ENCODE results near the gene NAGA.
"Not testable (repeated sequence)": the region's sequence is repeated elsewhere in the genome, so short reads cannot be mapped to it uniquely, and the experiment has no call there.

NAGA gene

DNA sequence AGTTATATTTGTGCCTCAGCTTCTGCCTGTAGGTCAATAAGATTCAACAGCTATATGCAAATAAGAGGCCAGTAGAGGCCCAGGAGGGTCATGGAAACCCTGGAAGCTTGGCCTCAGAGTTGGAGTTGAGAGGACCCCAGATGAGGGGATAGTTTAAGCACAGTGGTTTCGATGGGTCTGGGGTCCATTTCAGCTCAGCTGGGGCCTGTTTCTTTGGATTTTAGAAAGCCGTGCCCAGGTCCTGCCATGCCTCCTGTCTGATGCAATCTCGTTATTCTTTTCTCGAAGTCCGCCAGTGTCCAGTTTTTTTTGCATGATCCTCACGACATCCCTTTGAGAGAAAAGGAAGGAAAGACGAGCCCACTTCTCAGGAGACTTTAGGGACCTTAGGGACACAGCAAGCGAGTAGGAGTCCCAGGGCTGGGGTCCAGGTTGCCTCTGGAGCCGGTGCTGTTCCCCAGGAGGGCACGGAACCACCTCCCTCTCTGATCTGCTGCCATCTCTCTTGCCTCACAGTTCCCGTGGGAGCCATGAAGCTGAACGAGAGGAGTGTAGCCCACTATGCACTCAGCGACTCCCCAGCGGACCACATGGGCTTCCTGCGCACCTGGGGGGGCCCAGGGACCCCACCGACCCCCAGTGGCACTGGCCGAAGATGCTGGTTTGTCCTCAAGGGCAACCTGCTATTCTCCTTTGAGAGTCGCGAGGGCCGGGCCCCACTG is 6.3 kb upstream of the NAGA start:
- CTCF ChIA-PET: interaction anchor here (1.2 to 2.2 kb wide), 4 partner anchors 13 to 111 kb away, joined by 3 to 5 read pairs (median 4); partner anchors contain the start of gene NDUFA6
- POLR2A ChIA-PET: interaction anchor here (1.0 kb wide), 1 partner anchor 13 kb away, joined by 3 read pairs; the partner anchor contains the start of gene NDUFA6
- 96% methylated on average over 20 of the region's 20 CpGs for WGBS (ENCODE audit: insufficient coverage)
- no peaks in the 10 kb centered on the region for H3K27me3 ChIP-seq (replicated peaks in 2 of 5; ENCODE audit: control insufficient read depth in 4 of 5, insufficient read depth in 5 of 5, low read length in 4 of 5)
- peaks cover 0 to 3% (median 0%) of the 10 kb centered on the region in 5 experiments for H3K9me3 ChIP-seq (ENCODE audit: control extremely low read depth in 1 of 5, control insufficient read depth in 4 of 5, insufficient read depth in 2 of 5, low read depth in 1 of 5, low read length in 4 of 5)
- H3K4me1 ChIP-seq (ENCODE audit: control extremely low read depth in 1 of 4, control insufficient read depth in 4 of 4, insufficient read depth in 4 of 4, low read length in 3 of 4): peaks cover 5 to 36% (median 20%) of the 10 kb centered on the region in 4 experiments
- H3K36me3 ChIP-seq (ENCODE audit: control insufficient read depth in 4 of 4, insufficient read depth in 4 of 4, low read length in 3 of 4): peaks cover 0 to 16% (median 8%) of the 10 kb centered on the region in 4 experiments
- no peak overlapping the region for H3K27ac ChIP-seq (ENCODE audit: insufficient read depth in 1 of 2, low read depth in 1 of 2, low read length in 2 of 2, poor library complexity in 1 of 2, severe bottlenecking in 2 of 2)
- H3K4me3 ChIP-seq (ENCODE audit: control insufficient read depth in 1 of 7, extremely low read depth in 1 of 7, insufficient read depth in 4 of 7, low read depth in 2 of 7, low read length in 6 of 7): no peak overlapping the region
- DNase-seq: no peak

DNA sequence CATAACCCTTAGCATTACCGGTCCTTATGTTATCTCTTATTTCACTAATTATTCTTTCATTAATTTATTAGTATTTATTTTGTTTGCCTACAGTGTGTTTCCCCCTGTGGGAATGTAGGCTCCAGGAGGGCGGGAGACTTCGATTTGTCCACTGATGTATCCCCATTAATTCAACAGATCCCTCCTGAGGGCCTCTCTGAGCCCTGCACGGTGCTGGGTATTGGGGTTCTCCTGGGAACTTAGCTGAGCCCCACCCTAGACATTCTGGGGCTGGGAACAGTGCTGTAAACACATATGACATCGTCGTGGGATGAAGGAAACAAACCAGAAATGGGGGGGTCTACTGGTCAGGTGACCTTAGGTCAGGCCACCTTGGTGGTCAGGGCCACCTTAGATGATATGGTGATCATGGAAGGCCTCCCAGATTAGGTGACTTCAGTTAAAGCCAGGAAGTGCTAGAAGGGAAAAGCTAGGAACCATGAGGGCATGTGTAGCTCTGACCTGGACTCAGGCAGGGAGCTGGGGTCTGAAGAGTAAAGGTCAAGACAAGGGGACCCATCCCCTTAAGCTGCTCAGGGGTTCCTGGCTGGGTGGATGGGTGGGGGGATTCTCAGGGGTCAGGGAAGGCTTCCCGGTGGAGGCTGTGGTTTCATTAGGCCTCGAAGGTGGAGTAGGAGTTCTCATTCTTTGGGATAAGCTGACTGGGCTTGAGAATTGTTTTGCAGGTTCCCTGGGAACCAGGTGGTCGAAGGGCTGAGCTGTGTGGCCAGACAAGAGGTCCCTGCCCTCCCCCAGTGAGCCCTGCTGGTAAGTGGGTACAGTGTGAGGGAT is 4.4 kb upstream of the NAGA start:
- peaks cover 0 to 13% (median 6%) of the 10 kb centered on the region in 4 experiments for H3K36me3 ChIP-seq (ENCODE audit: control insufficient read depth in 4 of 4, insufficient read depth in 4 of 4, low read length in 3 of 4)
- H3K9me3 ChIP-seq (ENCODE audit: control extremely low read depth in 1 of 5, control insufficient read depth in 4 of 5, insufficient read depth in 2 of 5, low read depth in 1 of 5, low read length in 4 of 5): peaks cover 0 to 3% (median 0%) of the 10 kb centered on the region in 5 experiments
- H3K4me1 ChIP-seq (ENCODE audit: control extremely low read depth in 1 of 4, control insufficient read depth in 4 of 4, insufficient read depth in 4 of 4, low read length in 3 of 4): peaks cover 0 to 42% (median 29%) of the 10 kb centered on the region in 4 experiments
- H3K4me3 ChIP-seq (ENCODE audit: control insufficient read depth in 1 of 7, extremely low read depth in 1 of 7, insufficient read depth in 4 of 7, low read depth in 2 of 7, low read length in 6 of 7): peak overlapping the region in 4 of 7 experiments; percentile 65 to 85 (median 76)
- ChIA-PET CTCF (interaction anchor here (0.6 to 2.4 kb wide), 7 partner anchors 12 to 109 kb away, joined by 3 to 9 read pairs (median 4); partner anchors contain the start of gene SEPTIN3), POLR2A (no interaction called here)
- DNase-seq: no peak
- H3K27me3 ChIP-seq (replicated peaks in 2 of 5; ENCODE audit: control insufficient read depth in 4 of 5, insufficient read depth in 5 of 5, low read length in 4 of 5): no peaks in the 10 kb centered on the region
- H3K27ac ChIP-seq (ENCODE audit: insufficient read depth in 1 of 2, low read depth in 1 of 2, low read length in 2 of 2, poor library complexity in 1 of 2, severe bottlenecking in 2 of 2): peak overlapping the region in 1 of 2 experiments; percentile 54
- WGBS (ENCODE audit: insufficient coverage): 88% methylated on average over 5 of the region's 9 CpGs

DNA sequence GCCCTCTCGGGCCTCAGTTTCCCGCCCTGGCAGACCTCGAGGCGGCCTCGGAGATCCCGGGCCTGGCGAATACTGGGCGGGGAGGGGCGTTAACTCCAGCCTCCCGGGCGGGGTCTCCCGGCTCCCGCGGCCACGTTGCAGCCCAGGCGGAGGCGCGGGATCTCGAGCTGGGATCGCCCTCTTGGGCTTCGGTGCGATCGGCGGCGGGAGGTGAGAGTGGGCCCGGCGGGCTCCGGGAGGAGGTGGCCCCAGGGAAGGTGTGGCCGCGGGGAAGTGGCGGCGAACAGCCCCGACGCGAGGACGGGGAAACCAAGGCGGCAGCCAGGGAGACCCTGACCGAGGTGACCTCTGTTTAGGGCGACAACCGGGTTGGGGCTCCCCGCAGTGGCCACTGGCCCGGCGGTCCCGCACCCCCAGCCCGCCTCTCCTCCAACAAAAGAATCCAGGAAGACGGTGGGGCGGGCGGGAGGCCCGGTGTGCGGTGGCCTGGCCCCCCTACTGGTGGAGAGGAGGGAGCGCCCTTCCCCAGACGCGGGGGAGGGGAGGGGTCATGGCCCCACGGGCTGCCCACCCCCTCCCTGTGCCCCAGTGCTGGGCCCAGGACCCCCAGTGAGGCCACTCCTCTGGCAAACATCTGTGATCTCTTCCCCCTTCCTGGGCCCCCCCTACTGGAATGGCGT is 3.7 kb upstream of the NAGA start, which contains the start of gene PHETA2:
Gene PHETA2, plus strand, starts transcription at position 117 of the 680 bp plus-strand sequence. CDS start 3,046 bp downstream, outside the sequence.
- WGBS (ENCODE audit: insufficient coverage): under 1% methylated on average over 38 of the region's 55 CpGs
- Histone ChIP-seq H3K36me3 (ENCODE audit: control insufficient read depth in 4 of 4, insufficient read depth in 4 of 4, low read length in 3 of 4) (peaks cover 0 to 13% (median 6%) of the 10 kb centered on the region in 4 experiments), H3K9me3 (ENCODE audit: control extremely low read depth in 1 of 5, control insufficient read depth in 4 of 5, insufficient read depth in 2 of 5, low read depth in 1 of 5, low read length in 4 of 5) (peaks cover 0 to 3% (median 0%) of the 10 kb centered on the region in 5 experiments), H3K27ac (ENCODE audit: insufficient read depth in 1 of 2, low read depth in 1 of 2, low read length in 2 of 2, poor library complexity in 1 of 2, severe bottlenecking in 2 of 2) (peak within 1 kb of the TSS in 1 of 2 experiments; percentile 54), H3K27me3 (replicated peaks in 2 of 5; ENCODE audit: control insufficient read depth in 4 of 5, insufficient read depth in 5 of 5, low read length in 4 of 5) (no peaks in the 10 kb centered on the region), H3K4me3 (ENCODE audit: control insufficient read depth in 1 of 7, extremely low read depth in 1 of 7, insufficient read depth in 4 of 7, low read depth in 2 of 7, low read length in 6 of 7) (peak within 1 kb of the TSS in 6 of 7 experiments; percentile 44 to 85 (median 74)), H3K4me1 (ENCODE audit: control extremely low read depth in 1 of 4, control insufficient read depth in 4 of 4, insufficient read depth in 4 of 4, low read length in 3 of 4) (peaks cover 5 to 48% (median 36%) of the 10 kb centered on the region in 4 experiments)
- CTCF ChIA-PET: interaction anchor here (2.4 kb wide), 1 partner anchor 106 kb away, joined by 9 read pairs; the partner anchor contains the start of gene SEPTIN3
- DNase-seq: peak; percentile 54 to 72 (median 67)
- POLR2A ChIA-PET: no interaction called here

DNA sequence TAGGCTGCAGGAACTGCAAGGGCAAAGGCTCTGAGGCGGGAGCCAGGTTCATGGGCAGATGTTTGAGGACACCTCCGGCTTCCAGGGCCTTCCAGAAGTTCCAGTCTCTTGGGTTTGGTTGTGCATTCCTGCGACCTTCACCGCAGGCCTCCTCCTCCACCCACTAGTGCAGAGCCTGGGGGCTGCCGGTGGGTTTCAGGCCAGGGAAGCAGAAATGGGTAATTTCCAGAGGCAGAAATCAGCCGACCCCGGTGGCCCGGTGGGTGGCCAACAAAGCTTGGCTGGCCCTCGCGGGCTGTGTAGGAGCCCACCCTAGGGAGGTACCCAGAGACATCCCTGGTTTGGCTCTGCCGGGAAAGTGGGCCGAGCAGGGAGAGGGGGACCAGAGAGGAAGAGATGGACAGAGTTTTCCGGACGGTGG is 3.0 kb upstream of the NAGA start:
- POLR2A ChIA-PET: no interaction called here
- CTCF ChIA-PET: interaction anchor here (2.4 kb wide), 1 partner anchor 106 kb away, joined by 9 read pairs; the partner anchor contains the start of gene SEPTIN3
- WGBS (ENCODE audit: insufficient coverage): 85% methylated on average over 13 of the region's 14 CpGs
- DNase-seq: no peak
- Histone ChIP-seq H3K9me3 (ENCODE audit: control extremely low read depth in 1 of 5, control insufficient read depth in 4 of 5, insufficient read depth in 2 of 5, low read depth in 1 of 5, low read length in 4 of 5) (peaks cover 0 to 3% (median 0%) of the 10 kb centered on the region in 5 experiments), H3K36me3 (ENCODE audit: control insufficient read depth in 4 of 4, insufficient read depth in 4 of 4, low read length in 3 of 4) (peaks cover 0 to 13% (median 7%) of the 10 kb centered on the region in 4 experiments), H3K27me3 (replicated peaks in 2 of 5; ENCODE audit: control insufficient read depth in 4 of 5, insufficient read depth in 5 of 5, low read length in 4 of 5) (no peaks in the 10 kb centered on the region), H3K4me3 (ENCODE audit: control insufficient read depth in 1 of 7, extremely low read depth in 1 of 7, insufficient read depth in 4 of 7, low read depth in 2 of 7, low read length in 6 of 7) (peak overlapping the region in 6 of 7 experiments; percentile 44 to 85 (median 74)), H3K27ac (ENCODE audit: insufficient read depth in 1 of 2, low read depth in 1 of 2, low read length in 2 of 2, poor library complexity in 1 of 2, severe bottlenecking in 2 of 2) (no peak overlapping the region), H3K4me1 (ENCODE audit: control extremely low read depth in 1 of 4, control insufficient read depth in 4 of 4, insufficient read depth in 4 of 4, low read length in 3 of 4) (peaks cover 5 to 41% (median 30%) of the 10 kb centered on the region in 4 experiments)

DNA sequence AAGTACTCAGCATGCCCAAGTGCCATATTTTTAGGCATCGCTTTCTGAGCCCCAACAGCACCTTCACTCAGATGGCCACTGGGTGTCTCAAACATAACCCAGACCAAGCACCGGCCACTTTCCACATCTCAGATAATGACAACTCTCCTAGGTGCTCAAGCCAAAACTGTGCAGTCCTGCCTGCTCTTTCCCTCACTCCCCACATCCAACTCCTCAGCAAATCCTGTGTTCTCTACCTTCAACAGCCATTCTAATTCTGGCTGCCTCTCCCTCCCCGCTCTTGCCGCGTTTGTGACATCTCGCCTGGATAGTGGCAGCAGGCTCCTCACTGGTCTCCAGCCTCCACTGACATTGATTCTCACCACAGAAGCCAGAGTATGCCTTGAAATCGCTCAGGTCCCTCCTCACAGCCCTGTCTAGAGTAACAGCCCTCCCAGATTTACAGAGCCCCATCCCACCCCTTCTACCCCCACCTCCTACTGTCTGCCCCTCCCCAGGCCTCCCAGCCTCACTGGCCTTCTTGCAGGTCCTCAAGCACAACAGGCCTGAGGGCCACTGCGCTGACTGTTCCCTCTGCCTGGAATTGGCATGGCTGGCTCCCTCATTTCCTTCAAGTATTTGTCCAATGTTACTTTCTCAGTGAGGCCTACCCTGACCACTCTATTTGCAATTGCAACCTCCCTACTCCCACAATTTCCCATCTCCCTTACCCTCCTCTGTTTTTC is 2.2 kb upstream of the NAGA start:
- Histone ChIP-seq H3K9me3 (ENCODE audit: control extremely low read depth in 1 of 5, control insufficient read depth in 4 of 5, insufficient read depth in 2 of 5, low read depth in 1 of 5, low read length in 4 of 5) (peaks cover 0 to 3% (median 0%) of the 10 kb centered on the region in 5 experiments), H3K27ac (ENCODE audit: insufficient read depth in 1 of 2, low read depth in 1 of 2, low read length in 2 of 2, poor library complexity in 1 of 2, severe bottlenecking in 2 of 2) (no peak overlapping the region), H3K4me3 (ENCODE audit: control insufficient read depth in 1 of 7, extremely low read depth in 1 of 7, insufficient read depth in 4 of 7, low read depth in 2 of 7, low read length in 6 of 7) (no peak overlapping the region), H3K36me3 (ENCODE audit: control insufficient read depth in 4 of 4, insufficient read depth in 4 of 4, low read length in 3 of 4) (peaks cover 1 to 15% (median 10%) of the 10 kb centered on the region in 4 experiments), H3K4me1 (ENCODE audit: control extremely low read depth in 1 of 4, control insufficient read depth in 4 of 4, insufficient read depth in 4 of 4, low read length in 3 of 4) (peaks cover 5 to 40% (median 30%) of the 10 kb centered on the region in 4 experiments), H3K27me3 (replicated peaks in 2 of 5; ENCODE audit: control insufficient read depth in 4 of 5, insufficient read depth in 5 of 5, low read length in 4 of 5) (no peaks in the 10 kb centered on the region)
- POLR2A ChIA-PET: interaction anchor here (0.6 kb wide), 1 partner anchor 40 kb away, joined by 3 read pairs; no protein-coding TSS in a partner anchor
- 82% methylated on average over 7 of the region's 8 CpGs for WGBS (ENCODE audit: insufficient coverage)
- CTCF ChIA-PET: no interaction called here
- no peak for DNase-seq

DNA sequence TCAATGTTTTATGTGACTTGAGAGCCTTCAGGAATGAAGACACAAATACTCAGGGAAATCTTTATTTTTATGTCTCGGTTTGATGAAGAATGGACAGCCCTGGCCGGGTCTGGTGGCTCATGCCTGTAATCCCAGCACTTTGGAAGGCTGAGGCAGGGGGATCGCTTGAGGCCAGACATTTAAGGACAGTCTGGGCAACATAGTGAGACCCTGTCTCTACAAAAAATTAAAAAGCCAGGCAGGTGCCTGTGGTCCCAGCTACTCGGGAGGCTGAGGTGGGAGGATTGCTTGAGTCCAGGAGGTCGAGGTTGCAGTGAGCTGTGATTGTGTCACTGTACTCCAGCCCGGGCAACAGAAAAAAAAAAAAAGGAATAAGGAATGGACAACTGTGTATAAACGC is 896 bp upstream of the NAGA start:
- not testable (repeated sequence) for H3K27me3 ChIP-seq (replicated peaks in 2 of 5; ENCODE audit: control insufficient read depth in 4 of 5, insufficient read depth in 5 of 5, low read length in 4 of 5); H3K9me3 ChIP-seq (ENCODE audit: control extremely low read depth in 1 of 5, control insufficient read depth in 4 of 5, insufficient read depth in 2 of 5, low read depth in 1 of 5, low read length in 4 of 5); DNase-seq
- CTCF ChIA-PET: interaction anchor here (0.7 kb wide), 1 partner anchor 42 kb away, joined by 3 read pairs; no protein-coding TSS in a partner anchor
- 90% methylated on average over 5 of the region's 7 CpGs for WGBS (ENCODE audit: insufficient coverage)
- H3K36me3 ChIP-seq (ENCODE audit: control insufficient read depth in 4 of 4, insufficient read depth in 4 of 4, low read length in 3 of 4): peaks cover 2 to 22% (median 14%) of the 10 kb centered on the region in 4 experiments
- H3K4me1 ChIP-seq (ENCODE audit: control extremely low read depth in 1 of 4, control insufficient read depth in 4 of 4, insufficient read depth in 4 of 4, low read length in 3 of 4): peaks cover 5 to 40% (median 30%) of the 10 kb centered on the region in 4 experiments
- H3K4me3 ChIP-seq (ENCODE audit: control insufficient read depth in 1 of 7, extremely low read depth in 1 of 7, insufficient read depth in 4 of 7, low read depth in 2 of 7, low read length in 6 of 7): peak overlapping the region in 3 of 7 experiments; percentile 73 to 84 (median 80)
- POLR2A ChIA-PET: interaction anchor here (0.6 kb wide), 1 partner anchor 27 kb away, joined by 4 read pairs; no protein-coding TSS in a partner anchor
- H3K27ac ChIP-seq (ENCODE audit: insufficient read depth in 1 of 2, low read depth in 1 of 2, low read length in 2 of 2, poor library complexity in 1 of 2, severe bottlenecking in 2 of 2): peak overlapping the region in 1 of 2 experiments; percentile 79
